GM12878 (cell line): ENCODE data around the gene KIAA1191. TPM values are rescaled to one million over a fixed set of nuclear protein-coding genes. Genes with fewer than 3 reads are reported as not detected.

Source experiments
- ATAC-seq: fragments of 200-7000 bp; cut with Tn5 transposase; 3 replicates; pipeline ENCODE4 v1.9.1; 2020; ENCODE audit warnings: mild to moderate bottlenecking, moderate library complexity
- BruUV-seq: library from RNA; stranded (reverse); fragments of 400-500 nt; replicated peaks from 2 replicates; lab custom pipeline; 2021; lab: Mats Ljungman, UMichigan
- CTCF ChIA-PET: fragments of 300-600 bp; sonication (Branson Sonifier 250); formaldehyde crosslinking; extraction: SDS; loops from one replicate; lab custom pipeline; 2021; ENCODE audit warnings: inconsistent platforms; lab: Yijun Ruan, JAX
- POLR2A ChIA-PET: fragments of 350-600 bp; formaldehyde crosslinking; extraction: SDS; loops from one replicate; lab custom pipeline; 2021; ENCODE audit warnings: inconsistent platforms; lab: Charles Lee
- RAD21 ChIA-PET: fragments of 300-600 bp; sonication (Branson Sonifier 250); formaldehyde crosslinking; loops from one replicate; lab custom pipeline; 2023; ENCODE audit warnings: antibody characterized with exemption; ENCODE audit not compliant: unreplicated experiment; lab: Charles Lee
- SMC1A ChIA-PET: fragments of 300-600 bp; sonication (Branson Sonifier 250); formaldehyde crosslinking; loops from one replicate; lab custom pipeline; 2023; ENCODE audit not compliant: unreplicated experiment, uncharacterized antibody; lab: Charles Lee
- DNase-seq: peaks from one replicate; pipeline ENCODE4 v3.0.0-alpha.2; 2011; ENCODE audit warnings: low read depth, low spot score
- FAIRE-seq: peaks from 3 replicates; lab custom pipeline; 2011; peaks lifted over from hg19 to GRCh38; lab: Jason Lieb, UNC
- H2AFZ ChIP-seq: 2 replicates; pipeline ENCODE4 v1.6.0; 2011; ENCODE audit warnings: low read depth, low read length, control low read depth; ENCODE audit not compliant: control insufficient read depth
- H3K27ac ChIP-seq: 2 replicates; pipeline ENCODE4 v1.5.1; 2011; ENCODE audit warnings: control low read depth; ENCODE audit not compliant: control insufficient read depth, insufficient read depth
- H3K27me3 ChIP-seq, 2 experiments: replicated peaks in 1 of 2; 2 replicates each; pipeline versions ENCODE4 v1.6.0 to v1.6.1; 2011; ENCODE audit warnings: low read length in 1 of 2; ENCODE audit not compliant: control insufficient read depth in 2 of 2, insufficient read depth in 2 of 2
- H3K36me3 ChIP-seq, 2 experiments: 2 replicates each; pipeline ENCODE4 v1.5.1; 2011; ENCODE audit warnings: low read length in 1 of 2; ENCODE audit not compliant: control insufficient read depth in 2 of 2, insufficient read depth in 2 of 2
- H3K4me1 ChIP-seq: 2 replicates; pipeline ENCODE4 v1.6.1; 2011; ENCODE audit warnings: mild to moderate bottlenecking, low read length, moderate library complexity, mixed read lengths; ENCODE audit not compliant: control insufficient read depth, insufficient read depth
- H3K4me2 ChIP-seq: 2 replicates; pipeline ENCODE4 v1.6.0; 2011; ENCODE audit warnings: control low read depth; ENCODE audit not compliant: control insufficient read depth, insufficient read depth
- H3K4me3 ChIP-seq: fragments of 200-600 bp; sonication (generic); 2 replicates; pipeline ENCODE4 v1.5.1; 2016
- H3K79me2 ChIP-seq: 2 replicates; pipeline ENCODE4 v1.6.0; 2011; ENCODE audit warnings: low read length; ENCODE audit not compliant: control insufficient read depth, insufficient read depth
- H3K9ac ChIP-seq: 2 replicates; pipeline ENCODE4 v1.8.0; 2011; ENCODE audit warnings: low read length, control low read depth, mixed read lengths; ENCODE audit not compliant: control insufficient read depth, insufficient read depth
- H3K9me3 ChIP-seq: replicated peaks from 3 replicates; pipeline ENCODE4 v1.5.1; 2011; ENCODE audit warnings: mild to moderate bottlenecking, low read length; ENCODE audit not compliant: control insufficient read depth, insufficient read depth
- H4K20me1 ChIP-seq: 2 replicates; pipeline ENCODE4 v1.6.0; 2011; ENCODE audit not compliant: control insufficient read depth, insufficient read depth
- CREM ChIP-seq: IDR thresholded peaks from 2 replicates; pipeline ENCODE4 v1.6.1; 2014; ENCODE audit warnings: antibody characterized with exemption, low read depth
- CTCF ChIP-seq, 3 experiments: IDR thresholded peaks in 2 of 3; conservative IDR thresholded peaks in 1 of 3; 2 replicates each; pipeline ENCODE4 v1.5.1; 2011; ENCODE audit warnings: low read depth in 3 of 3, low read length in 3 of 3, mild to moderate bottlenecking in 3 of 3, control low read depth in 2 of 3, moderate library complexity in 2 of 3, inconsistent platforms in 1 of 3, mixed read lengths in 1 of 3; ENCODE audit not compliant: control insufficient read depth in 2 of 3, insufficient read depth in 1 of 3; ENCODE audit errors: extremely low read depth in 1 of 3
- EED ChIP-seq: sonication (generic); IDR thresholded peaks from 2 replicates; pipeline ENCODE4 v1.6.1; 2016; ENCODE audit warnings: antibody characterized with exemption, low read depth
- ESRRA ChIP-seq: IDR thresholded peaks from 2 replicates; pipeline ENCODE4 v1.6.1; 2012; ENCODE audit warnings: mild to moderate bottlenecking, low read length, improper control_type of control experiment
- NFYA ChIP-seq: IDR thresholded peaks from 2 replicates; pipeline ENCODE4 v1.6.1; 2011; ENCODE audit warnings: low read depth, mild to moderate bottlenecking, low read length, improper control_type of control experiment, borderline replicate concordance
- POLR2A ChIP-seq: IDR thresholded peaks from 2 replicates; pipeline ENCODE4 v1.6.1; 2011; ENCODE audit warnings: low read depth, mild to moderate bottlenecking, low read length
- POLR2AphosphoS5 ChIP-seq: IDR thresholded peaks from 2 replicates; pipeline ENCODE4 v1.6.1; 2011; ENCODE audit warnings: mild to moderate bottlenecking, low read length, inconsistent platforms
- RBBP5 ChIP-seq: fragments of 200-600 bp; sonication (generic); conservative IDR thresholded peaks from 2 replicates; pipeline ENCODE4 v1.6.1; 2016
- RCOR1 ChIP-seq: conservative IDR thresholded peaks from 2 replicates; pipeline ENCODE4 v1.6.1; 2012; ENCODE audit warnings: low read depth, low read length, improper control_type of control experiment
- RUNX3 ChIP-seq: IDR thresholded peaks from 2 replicates; pipeline ENCODE4 v1.6.1; 2012; ENCODE audit warnings: low read length, inconsistent platforms
- TCF7 ChIP-seq: IDR thresholded peaks from 2 replicates; pipeline ENCODE4 v1.6.1; 2014; ENCODE audit warnings: antibody characterized with exemption, borderline replicate concordance
- ZZZ3 ChIP-seq: IDR thresholded peaks from 2 replicates; pipeline ENCODE4 v1.6.1; 2011; ENCODE audit warnings: low read depth; ENCODE audit not compliant: control insufficient read depth, insufficient read length
- WGBS: methylation state at CpG from one replicate; pipeline ENCODE4 v1.1.6; 2016; ENCODE audit warnings: low lambda C conversion rate; ENCODE audit not compliant: insufficient replicate concordance, insufficient coverage; ENCODE audit errors: missing lambda C conversion rate; 5-methylcytosine and 5-hydroxymethylcytosine counted together
- in situ Hi-C: fragments of 300-500 bp; cut with MboI; formaldehyde crosslinking; loops from 9 replicates; pipeline ENCODE4 v1.14.3; 2018; ENCODE audit warnings: mixed read lengths
- intact Hi-C: fragments of 100-400 bp; cut with micrococcal nuclease; formaldehyde crosslinking; loops from one replicate; pipeline ENCODE4 v1.14.2; 2022; ENCODE audit not compliant: unreplicated experiment
- polyA plus RNA-seq, 11 experiments: library from polyadenylated mRNA; depleted of rRNA in 4 of 11; unstranded in 6 of 11; stranded (reverse) in 5 of 11; fragments of >200 nt; fragmentation: Nextera tagmentation in 4 of 11; fragmentation: Illumina TruSeq in 1 of 11; extraction: Ambion mirVana in 4 of 11; extraction: Trizol in 1 of 11; gene quantifications; 1 replicate in 1 of 11; 2 replicates in 10 of 11; pipeline versions ENCODE4 v1.2.1 to v1.2.3, GENCODE V29; 2011 to 2016; ENCODE audit warnings: inconsistent platforms in 2 of 11, missing spikeins in 2 of 11, low read depth in 1 of 11
- total RNA-seq, 4 experiments: library from RNA; depleted of rRNA in 3 of 4; stranded (reverse); fragments of >200 nt in 3 of 4; fragmentation: Illumina TruSeq in 1 of 4; extraction: Trizol in 1 of 4; gene quantifications; 2 replicates each; pipeline versions ENCODE4 v1.2.1 to v1.2.3, GENCODE V29; 2013 to 2021
- TF ChIP-seq, protein P1 (sequence below): IDR thresholded peaks from 2 replicates; pipeline ENCODE4 v1.6.1; 2011; ENCODE audit warnings: low read depth, low read length, improper control_type of control experiment, borderline replicate concordance

Gene KIAA1191
- total and polyA plus RNA-seq, 10 of the 15 experiments (the other 5 are each of a cell fraction or from before 2014, with no cell fraction given), result 14.9 to 58.2 (median 31.8) TPM

DNA sequence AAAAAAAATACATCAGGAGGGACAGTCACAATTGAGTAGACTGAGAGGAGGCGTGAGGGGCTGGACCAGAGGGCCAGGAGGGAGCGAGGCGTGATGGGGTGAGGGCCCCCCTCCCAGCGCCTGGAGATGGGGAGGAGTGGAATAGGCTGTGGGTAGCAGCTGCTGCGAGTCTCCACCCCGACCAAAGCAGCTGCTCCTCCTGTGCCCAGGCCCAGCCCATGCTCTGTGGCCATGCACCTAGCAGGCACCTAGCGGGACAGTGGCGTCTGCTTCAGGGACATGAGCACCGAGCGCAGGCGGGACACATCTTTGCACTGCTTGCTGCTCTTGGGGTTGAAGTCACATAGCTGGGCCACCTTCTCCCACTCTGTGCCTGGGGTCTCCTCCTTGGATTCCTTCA, 31.0 kb upstream of the KIAA1191 start:
- ChIA-PET RAD21 (no interaction called here), SMC1A (interaction anchor here (1.4 kb wide), 1 partner anchor 40 kb away, joined by 3 read pairs; no protein-coding TSS in a partner anchor), CTCF (interaction anchor here (1.1 to 1.4 kb wide), 2 partner anchors 24 to 55 kb away, joined by 3 read pairs; no protein-coding TSS in a partner anchor), POLR2A (no interaction called here)
- in situ Hi-C loops, result no loop called here
- intact Hi-C loops, result no loop called here
- Histone ChIP-seq H4K20me1 (no peaks in the 10 kb centered on the region), H3K9ac (no peak overlapping the region), H3K4me1 (0 out of 2 replicates have a peak, but pooled peaks cover 5% of the 10 kb centered on the region), H3K27ac (no peak overlapping the region), H3K4me3 (no peak overlapping the region), H3K79me2 (peaks cover 24% of the 10 kb centered on the region), H3K27me3 (no peaks in the 10 kb centered on the region), H2AFZ (no peak overlapping the region), H3K9me3 (no peaks in the 10 kb centered on the region), H3K4me2 (no peak overlapping the region), H3K36me3 (peaks cover 3% of the 10 kb centered on the region in 2 experiments; a peak in 2 of 4 replicates)
- ATAC-seq, result no peak
- TF ChIP-seq EED (no peak), POLR2A (peak; percentile 27; the same call in 1 of the 2 replicates)
- 94% methylated on average over 11 of the region's 11 CpGs for WGBS
- BruUV-seq, result no TSS peak
- FAIRE-seq, result no peak
- no peak for DNase-seq

DNA sequence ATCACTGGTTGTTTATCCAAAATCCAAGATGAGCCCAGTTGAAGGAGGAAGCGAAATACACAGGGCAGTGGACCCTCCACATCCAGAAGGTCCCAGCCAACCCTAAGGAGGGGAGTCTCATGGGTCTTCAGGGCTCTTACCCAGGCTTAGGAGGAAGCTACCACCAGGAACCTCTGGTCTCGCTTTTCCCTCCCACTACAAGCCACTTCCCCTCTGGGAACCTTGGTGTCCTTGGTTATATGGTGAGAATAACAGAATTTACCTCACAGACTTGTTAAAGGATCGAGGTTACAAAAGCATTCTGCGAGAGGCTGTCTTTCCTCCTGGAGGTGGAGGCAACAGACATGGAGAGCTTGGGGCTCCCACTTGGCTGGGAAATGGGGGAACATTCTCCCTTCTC, 30.4 kb upstream of the KIAA1191 start:
- ChIA-PET RAD21 (no interaction called here), CTCF (interaction anchor here (0.7 to 1.1 kb wide), 3 partner anchors 18 to 25 kb away, joined by 3 read pairs; no protein-coding TSS in a partner anchor), SMC1A (interaction anchor here (0.6 to 1.4 kb wide), 3 partner anchors 40 to 57 kb away, joined by 3 to 4 read pairs (median 3); partner anchors contain the start of gene FAF2), POLR2A (interaction anchor here (1.4 kb wide), 1 partner anchor 41 kb away, joined by 4 read pairs; no protein-coding TSS in a partner anchor)
- H4K20me1 ChIP-seq, result no peaks in the 10 kb centered on the region
- in situ Hi-C loops (no loop called here), intact Hi-C loops (no loop called here)
- 97% methylated on average over 4 of the region's 4 CpGs for WGBS
- ATAC-seq (no peak), FAIRE-seq (no peak), DNase-seq (no peak)
- peaks cover 30% of the 10 kb centered on the region for H3K79me2 ChIP-seq
- H3K9me3 ChIP-seq, result no peaks in the 10 kb centered on the region
- H3K36me3 ChIP-seq, result peaks cover 3% of the 10 kb centered on the region in 2 experiments; a peak in 2 of 4 replicates
- no peaks in the 10 kb centered on the region for H3K27me3 ChIP-seq
- BruUV-seq, result no TSS peak
- H3K4me3 ChIP-seq, result no peak overlapping the region
- no peak overlapping the region for H3K9ac ChIP-seq
- H2AFZ ChIP-seq, result no peak overlapping the region
- H3K27ac ChIP-seq, result no peak overlapping the region
- no peak overlapping the region for H3K4me2 ChIP-seq
- 0 out of 2 replicates have a peak, but pooled peaks cover 7% of the 10 kb centered on the region for H3K4me1 ChIP-seq
- TF ChIP-seq POLR2AphosphoS5, result no peak
- TF ChIP-seq ZZZ3, result no peak
- no peak for TF ChIP-seq CREM
- no peak for TF ChIP-seq NFYA
- TF ChIP-seq TCF7, result no peak
- TF ChIP-seq CTCF (IDR thresholded peaks at IDR 0.05 in 2 of 3, conservative IDR thresholded peaks at IDR 0.05 in 1 of 3; ENCODE audit: control insufficient read depth in 2 of 3, extremely low read depth in 1 of 3, insufficient read depth in 1 of 3, low read depth in 3 of 3, low read length in 3 of 3), result no peak
- no peak for TF ChIP-seq RCOR1
- no peak for TF ChIP-seq RBBP5
- TF ChIP-seq RUNX3, result no peak
- TF ChIP-seq ESRRA, result no peak
- TF ChIP-seq, protein P1, sequence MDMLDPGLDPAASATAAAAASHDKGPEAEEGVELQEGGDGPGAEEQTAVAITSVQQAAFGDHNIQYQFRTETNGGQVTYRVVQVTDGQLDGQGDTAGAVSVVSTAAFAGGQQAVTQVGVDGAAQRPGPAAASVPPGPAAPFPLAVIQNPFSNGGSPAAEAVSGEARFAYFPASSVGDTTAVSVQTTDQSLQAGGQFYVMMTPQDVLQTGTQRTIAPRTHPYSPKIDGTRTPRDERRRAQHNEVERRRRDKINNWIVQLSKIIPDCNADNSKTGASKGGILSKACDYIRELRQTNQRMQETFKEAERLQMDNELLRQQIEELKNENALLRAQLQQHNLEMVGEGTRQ, result no peak
